Measurements from ENCODE around the gene OTOG.

OTOG gene

DNA sequence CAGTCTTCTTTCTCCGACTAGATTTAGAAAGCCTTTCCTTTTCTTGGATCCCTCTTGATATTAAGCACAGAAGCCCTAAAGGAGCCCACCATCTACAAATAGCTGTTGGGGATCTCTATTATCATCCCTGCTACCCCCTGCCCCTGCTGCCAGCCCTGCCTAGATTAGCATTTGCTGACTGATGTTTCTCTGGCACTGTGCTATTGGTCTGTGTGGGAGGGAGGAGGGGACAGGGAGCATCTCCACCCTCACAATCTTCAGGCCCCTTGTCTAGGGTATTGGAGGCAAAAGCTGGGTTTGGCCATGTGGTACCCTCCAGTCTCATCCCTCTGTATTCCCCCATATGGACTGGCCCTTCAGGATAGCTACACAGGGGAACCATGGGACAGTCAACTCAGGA is 9.0 kb upstream of the OTOG start:
- TF ChIP-seq Cebpa-rat (IDR thresholded peaks at IDR 0.05) = no peak

GRCh38 chr11:17538731-17539130 is 8.3 kb upstream of the OTOG start:
- no peaks in the 10 kb centered on the region for H3K27me3 ChIP-seq
- H3K4me3 ChIP-seq = no peak overlapping the region
- H3K4me2 ChIP-seq = peak overlapping the region; percentile 4; the same call in 1 of the 2 replicates
- no peak overlapping the region for H3K27ac ChIP-seq
- no peaks in the 10 kb centered on the region for H3K36me3 ChIP-seq
- H3K9me3 ChIP-seq = no peaks in the 10 kb centered on the region
- no peak for TF ChIP-seq Cebpa-rat (IDR thresholded peaks at IDR 0.05)
- H3K4me1 ChIP-seq = peaks cover 8% of the 10 kb centered on the region
- H4K20me1 ChIP-seq = no peaks in the 10 kb centered on the region
- H3K9ac ChIP-seq = no peak overlapping the region

More for the DNA sequence above, 9.0 kb upstream of the OTOG start:
- H3K4me3 ChIP-seq = no peak overlapping the region
- H4K20me1 ChIP-seq = no peaks in the 10 kb centered on the region
- peaks cover 8% of the 10 kb centered on the region for H3K4me1 ChIP-seq
- H3K36me3 ChIP-seq = no peaks in the 10 kb centered on the region
- H3K9me3 ChIP-seq = no peaks in the 10 kb centered on the region
- no peak overlapping the region for H3K4me2 ChIP-seq
- no peaks in the 10 kb centered on the region for H3K27me3 ChIP-seq
- no peak overlapping the region for H3K27ac ChIP-seq
- no peak overlapping the region for H3K9ac ChIP-seq

DNA sequence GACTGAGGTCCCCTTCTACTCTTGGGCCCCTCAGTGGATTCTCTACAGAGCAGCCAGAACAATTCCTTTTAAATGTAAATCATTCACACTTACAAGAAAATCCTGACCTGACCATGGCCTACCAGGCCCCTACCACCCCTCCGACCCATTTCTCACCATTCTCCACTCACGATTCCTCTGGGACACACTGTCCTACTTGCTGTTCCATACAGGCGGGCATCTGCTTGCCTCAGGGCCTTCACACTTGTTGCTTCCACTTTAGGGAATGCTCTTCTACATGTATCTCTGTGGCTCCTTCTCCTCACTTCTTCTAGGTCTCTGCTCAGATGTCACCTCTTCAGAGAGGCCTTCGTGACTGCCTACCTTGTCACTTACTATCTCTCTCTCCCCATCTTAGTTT is 6.3 kb upstream of the OTOG start:
- Histone ChIP-seq H4K20me1 (no peaks in the 10 kb centered on the region), H3K4me2 (no peak overlapping the region), H3K9ac (no peak overlapping the region), H3K27me3 (no peaks in the 10 kb centered on the region), H3K4me1 (peaks cover 8% of the 10 kb centered on the region), H3K36me3 (no peaks in the 10 kb centered on the region), H3K9me3 (no peaks in the 10 kb centered on the region), H3K27ac (no peak overlapping the region), H3K4me3 (no peak overlapping the region)
- TF ChIP-seq Cebpa-rat (IDR thresholded peaks at IDR 0.05) = no peak

GRCh38 chr11:17541330-17541885 is 5.7 kb upstream of the OTOG start:
- no peaks in the 10 kb centered on the region for H4K20me1 ChIP-seq
- no peak overlapping the region for H3K4me3 ChIP-seq
- no peak overlapping the region for H3K4me2 ChIP-seq
- no peak overlapping the region for H3K9ac ChIP-seq
- no peaks in the 10 kb centered on the region for H3K36me3 ChIP-seq
- H3K27ac ChIP-seq = no peak overlapping the region
- no peak for TF ChIP-seq Cebpa-rat (IDR thresholded peaks at IDR 0.05)
- no peaks in the 10 kb centered on the region for H3K27me3 ChIP-seq
- H3K4me1 ChIP-seq = peaks cover 8% of the 10 kb centered on the region
- no peaks in the 10 kb centered on the region for H3K9me3 ChIP-seq

DNA sequence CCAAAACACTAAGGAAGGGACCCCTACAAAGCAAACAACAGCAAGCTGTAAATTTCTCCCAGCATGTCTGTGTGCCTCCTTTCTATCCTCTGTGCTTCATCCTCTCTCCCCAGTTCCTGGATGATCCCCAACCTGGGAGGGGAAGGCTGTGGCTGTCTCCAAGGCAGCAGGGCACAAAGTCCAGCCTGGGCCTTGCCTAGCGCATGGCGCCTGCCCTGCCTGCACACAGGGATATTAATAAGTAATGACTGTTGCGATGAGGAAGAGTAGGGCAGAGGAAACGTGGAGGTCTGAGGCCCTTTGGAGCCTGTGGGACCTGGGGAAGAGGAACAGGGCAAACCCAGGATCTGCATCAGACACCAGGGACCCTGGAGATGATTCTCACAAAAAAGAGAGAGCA is 4.8 kb upstream of the OTOG start:
- Histone ChIP-seq H3K36me3 (no peaks in the 10 kb centered on the region), H3K4me1 (peaks cover 8% of the 10 kb centered on the region), H3K4me3 (no peak overlapping the region), H3K27ac (no peak overlapping the region), H4K20me1 (no peaks in the 10 kb centered on the region), H3K9ac (no peak overlapping the region), H3K4me2 (no peak overlapping the region), H3K27me3 (no peaks in the 10 kb centered on the region), H3K9me3 (no peaks in the 10 kb centered on the region)
- TF ChIP-seq Cebpa-rat (IDR thresholded peaks at IDR 0.05) = no peak

GRCh38 chr11:17543041-17543440 is 4.0 kb upstream of the OTOG start:
- no peak overlapping the region for H3K4me3 ChIP-seq
- H3K4me2 ChIP-seq = no peak overlapping the region
- H4K20me1 ChIP-seq = no peaks in the 10 kb centered on the region
- H3K4me1 ChIP-seq = peaks cover 8% of the 10 kb centered on the region
- TF ChIP-seq Cebpa-rat (IDR thresholded peaks at IDR 0.05) = no peak
- H3K9ac ChIP-seq = no peak overlapping the region
- H3K27me3 ChIP-seq = no peaks in the 10 kb centered on the region
- no peaks in the 10 kb centered on the region for H3K36me3 ChIP-seq
- H3K9me3 ChIP-seq = no peaks in the 10 kb centered on the region
- H3K27ac ChIP-seq = no peak overlapping the region

DNA sequence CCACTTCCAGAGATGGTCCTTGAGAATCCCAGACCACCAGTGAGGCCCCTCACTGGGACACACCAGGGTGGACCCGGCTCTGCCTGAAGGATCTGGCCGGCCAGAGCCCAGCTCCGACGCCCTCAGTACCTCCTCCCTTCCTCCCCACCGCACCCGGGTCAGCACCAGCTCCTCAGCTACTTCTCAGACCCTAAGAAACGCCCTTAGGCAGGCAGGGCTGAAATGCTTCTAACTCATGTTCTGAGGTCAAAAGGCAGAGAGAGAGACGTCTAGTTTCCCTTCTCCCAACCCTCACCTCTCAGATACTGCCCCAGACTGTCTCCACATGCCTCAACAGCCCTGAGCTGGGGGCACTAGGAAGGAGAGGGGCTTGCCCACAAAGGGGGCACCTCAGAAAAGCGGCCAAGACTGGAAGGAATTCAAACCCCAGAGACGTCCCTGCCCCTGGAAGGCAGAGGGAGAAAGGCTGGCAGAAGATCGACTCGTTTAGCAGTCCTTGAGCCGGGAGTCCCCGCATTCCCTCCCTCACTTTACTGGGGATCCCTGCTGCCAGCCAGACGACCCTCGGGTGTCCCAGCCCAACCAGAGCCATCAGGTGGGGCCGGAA is 3.4 kb upstream of the OTOG start:
- Histone ChIP-seq H3K4me3 (no peak overlapping the region), H3K27ac (no peak overlapping the region), H3K4me1 (peaks cover 5% of the 10 kb centered on the region), H3K9ac (no peak overlapping the region), H3K27me3 (no peaks in the 10 kb centered on the region), H3K36me3 (no peaks in the 10 kb centered on the region), H3K9me3 (no peaks in the 10 kb centered on the region), H3K4me2 (no peak overlapping the region), H4K20me1 (no peaks in the 10 kb centered on the region)
- TF ChIP-seq Cebpa-rat (IDR thresholded peaks at IDR 0.05) = no peak

DNA sequence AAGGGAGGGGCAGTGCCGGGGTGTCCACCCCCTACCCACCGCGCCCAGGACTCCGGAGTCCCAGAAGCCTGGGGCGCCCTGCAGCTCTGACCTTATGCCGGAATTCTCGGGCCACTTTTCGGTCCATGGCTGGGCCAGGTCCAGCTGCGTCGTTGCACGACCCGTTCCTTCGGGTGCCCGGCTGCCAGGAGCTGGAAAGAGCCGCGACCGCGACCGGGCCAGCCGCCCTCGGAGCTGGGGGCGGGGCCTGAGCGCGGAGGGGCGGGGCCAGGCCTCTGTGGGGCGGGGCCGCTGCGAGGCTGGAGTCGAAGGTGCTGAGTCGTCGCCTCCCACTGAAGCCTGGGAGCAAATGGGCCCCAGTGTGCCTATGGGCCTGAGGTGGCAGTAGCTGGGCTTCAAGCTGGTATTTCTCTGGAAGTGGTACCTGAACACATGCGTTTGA is 2.9 kb upstream of the OTOG start, which contains the start of gene USH1C:
USH1C (minus strand) TSS at position 236 of the 442 bp plus-strand sequence; CDS start at position 127, 109 bp downstream.
- H3K9me3 ChIP-seq = no peaks in the 10 kb centered on the region
- no peak within 1 kb of the TSS for H3K27ac ChIP-seq
- no peaks in the 10 kb centered on the region for H3K27me3 ChIP-seq
- H3K4me3 ChIP-seq = no peak within 1 kb of the TSS
- H3K9ac ChIP-seq = no peak within 1 kb of the TSS
- no peak within 1 kb of the TSS for H3K4me2 ChIP-seq
- no peak for TF ChIP-seq Cebpa-rat (IDR thresholded peaks at IDR 0.05)
- no peaks in the 10 kb centered on the region for H3K36me3 ChIP-seq
- H3K4me1 ChIP-seq = no peaks in the 10 kb centered on the region
- no peaks in the 10 kb centered on the region for H4K20me1 ChIP-seq

DNA sequence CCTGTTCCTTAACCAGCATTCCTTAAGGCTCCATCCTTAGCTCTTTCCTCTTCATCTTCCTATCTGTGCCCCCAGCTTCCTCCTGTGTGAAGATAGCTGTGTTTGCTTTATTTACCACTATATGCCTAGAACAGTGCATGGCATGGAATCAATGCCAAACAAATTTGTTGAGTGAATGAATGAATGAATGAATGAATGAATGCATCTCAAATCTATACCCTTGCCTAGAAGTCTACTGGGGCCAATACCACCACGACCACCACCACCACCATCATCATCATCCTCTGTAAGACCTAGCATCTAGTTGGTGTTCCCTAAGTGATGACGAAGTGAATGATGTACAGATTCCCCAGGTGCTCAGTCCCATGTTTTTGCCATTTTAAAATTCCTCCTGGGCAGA is 819 bp upstream of the OTOG start:
- peaks cover 15% of the 10 kb centered on the region for H3K4me1 ChIP-seq
- H3K27ac ChIP-seq = no peak overlapping the region
- no peak overlapping the region for H3K4me2 ChIP-seq
- no peaks in the 10 kb centered on the region for H3K9me3 ChIP-seq
- H3K9ac ChIP-seq = no peak overlapping the region
- no peaks in the 10 kb centered on the region for H3K36me3 ChIP-seq
- H4K20me1 ChIP-seq = no peaks in the 10 kb centered on the region
- H3K27me3 ChIP-seq = no peaks in the 10 kb centered on the region
- no peak overlapping the region for H3K4me3 ChIP-seq
- no peak for TF ChIP-seq Cebpa-rat (IDR thresholded peaks at IDR 0.05)

DNA sequence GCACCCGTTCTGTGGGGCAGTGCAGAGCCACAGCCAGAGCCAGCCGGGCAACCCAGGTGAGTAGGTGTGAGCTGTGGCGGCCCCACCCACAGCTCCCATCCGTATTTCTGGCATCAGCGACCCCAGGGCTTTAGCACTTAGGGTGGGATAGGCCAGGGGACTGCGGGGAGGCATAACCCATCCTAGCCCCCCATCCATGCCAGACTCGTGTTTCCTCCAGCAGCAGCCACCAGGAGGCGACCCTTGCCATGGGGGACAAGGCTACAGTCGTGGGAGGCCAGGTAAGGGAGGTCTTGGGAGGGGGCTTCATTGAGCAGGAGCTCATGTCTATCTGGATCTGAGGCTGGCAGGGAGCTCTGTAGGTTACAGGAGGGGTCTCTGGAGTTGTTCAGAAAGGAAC is 873 bp downstream of the OTOG start:
- Histone ChIP-seq H3K9me3 (no peaks in the 10 kb centered on the region), H3K27ac (no peak overlapping the region), H3K4me1 (peaks cover 15% of the 10 kb centered on the region), H3K9ac (no peak overlapping the region), H3K4me3 (no peak overlapping the region), H3K4me2 (no peak overlapping the region), H3K27me3 (no peaks in the 10 kb centered on the region), H4K20me1 (no peaks in the 10 kb centered on the region), H3K36me3 (no peaks in the 10 kb centered on the region)
- no peak for TF ChIP-seq Cebpa-rat (IDR thresholded peaks at IDR 0.05)

All from BLaER1 (cell line).